Activated CD8-positive, alpha-beta T cell treated with anti-CD3 and anti-CD28 coated beads for 36 hours (primary cell): ENCODE measurements around the gene ACAD11. TPM values are rescaled to one million over a fixed set of nuclear protein-coding genes. Genes with fewer than 3 reads are reported as not detected.

Experiments used
- ATAC-seq: fragments of 200-7000 bp; cut with Tn5 transposase; one replicate; pipeline ENCODE4 v1.10.0; 2021; ENCODE audit warnings: mild to moderate bottlenecking, moderate library complexity
- CTCF ChIA-PET: fragments of 350-600 bp; sonication (Branson Sonifier 250); formaldehyde crosslinking; loops from one replicate; lab custom pipeline; 2021; ENCODE audit warnings: antibody characterized with exemption; lab: Charles Lee
- POLR2A ChIA-PET: fragments of 350-600 bp; sonication (Branson Sonifier 250); formaldehyde crosslinking; loops from one replicate; lab custom pipeline; 2021; ENCODE audit warnings: antibody characterized with exemption; lab: Charles Lee
- DNase-seq: peaks from one replicate; pipeline ENCODE4 v3.0.0-alpha.2; 2020
- H3K27ac Mint-ChIP-seq: one replicate; pipeline ENCODE4 v1.8.0; 2021; ENCODE audit warnings: mild to moderate bottlenecking, mixed read lengths
- H3K27me3 Mint-ChIP-seq: one replicate; pipeline ENCODE4 v1.8.0; 2021; ENCODE audit warnings: mixed read lengths
- H3K36me3 Mint-ChIP-seq: one replicate; pipeline ENCODE4 v1.8.0; 2021; ENCODE audit warnings: low read depth, mixed read lengths
- H3K4me1 Mint-ChIP-seq: one replicate; pipeline ENCODE4 v1.8.0; 2021; ENCODE audit warnings: low read depth, mixed read lengths
- H3K4me3 Mint-ChIP-seq: one replicate; pipeline ENCODE4 v1.8.0; 2021; ENCODE audit warnings: mild to moderate bottlenecking, moderate library complexity, mixed read lengths
- H3K9me3 Mint-ChIP-seq: one replicate; pipeline ENCODE4 v1.8.0; 2021; ENCODE audit warnings: mixed read lengths
- intact Hi-C: fragments of 100-400 bp; cut with micrococcal nuclease; formaldehyde crosslinking; loops from one replicate; pipeline ENCODE4 v1.10.0; 2022
- total RNA-seq, 2 experiments: library from RNA; stranded (reverse); gene quantifications; one replicate each; pipeline ENCODE4 v1.2.3, GENCODE V29; 2021
- TF ChIP-seq, protein P1 (sequence below): fragments of 200-600 bp; IDR thresholded peaks from one replicate; pipeline ENCODE4 v1.8.0; 2022; ENCODE audit warnings: antibody characterized with exemption, mild to moderate bottlenecking

Gene ACAD11, protein sequence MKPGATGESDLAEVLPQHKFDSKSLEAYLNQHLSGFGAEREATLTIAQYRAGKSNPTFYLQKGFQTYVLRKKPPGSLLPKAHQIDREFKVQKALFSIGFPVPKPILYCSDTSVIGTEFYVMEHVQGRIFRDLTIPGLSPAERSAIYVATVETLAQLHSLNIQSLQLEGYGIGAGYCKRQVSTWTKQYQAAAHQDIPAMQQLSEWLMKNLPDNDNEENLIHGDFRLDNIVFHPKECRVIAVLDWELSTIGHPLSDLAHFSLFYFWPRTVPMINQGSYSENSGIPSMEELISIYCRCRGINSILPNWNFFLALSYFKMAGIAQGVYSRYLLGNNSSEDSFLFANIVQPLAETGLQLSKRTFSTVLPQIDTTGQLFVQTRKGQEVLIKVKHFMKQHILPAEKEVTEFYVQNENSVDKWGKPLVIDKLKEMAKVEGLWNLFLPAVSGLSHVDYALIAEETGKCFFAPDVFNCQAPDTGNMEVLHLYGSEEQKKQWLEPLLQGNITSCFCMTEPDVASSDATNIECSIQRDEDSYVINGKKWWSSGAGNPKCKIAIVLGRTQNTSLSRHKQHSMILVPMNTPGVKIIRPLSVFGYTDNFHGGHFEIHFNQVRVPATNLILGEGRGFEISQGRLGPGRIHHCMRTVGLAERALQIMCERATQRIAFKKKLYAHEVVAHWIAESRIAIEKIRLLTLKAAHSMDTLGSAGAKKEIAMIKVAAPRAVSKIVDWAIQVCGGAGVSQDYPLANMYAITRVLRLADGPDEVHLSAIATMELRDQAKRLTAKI
- total RNA-seq: 10 to 100 TPM; 20.6 to 22.3 TPM

DNA sequence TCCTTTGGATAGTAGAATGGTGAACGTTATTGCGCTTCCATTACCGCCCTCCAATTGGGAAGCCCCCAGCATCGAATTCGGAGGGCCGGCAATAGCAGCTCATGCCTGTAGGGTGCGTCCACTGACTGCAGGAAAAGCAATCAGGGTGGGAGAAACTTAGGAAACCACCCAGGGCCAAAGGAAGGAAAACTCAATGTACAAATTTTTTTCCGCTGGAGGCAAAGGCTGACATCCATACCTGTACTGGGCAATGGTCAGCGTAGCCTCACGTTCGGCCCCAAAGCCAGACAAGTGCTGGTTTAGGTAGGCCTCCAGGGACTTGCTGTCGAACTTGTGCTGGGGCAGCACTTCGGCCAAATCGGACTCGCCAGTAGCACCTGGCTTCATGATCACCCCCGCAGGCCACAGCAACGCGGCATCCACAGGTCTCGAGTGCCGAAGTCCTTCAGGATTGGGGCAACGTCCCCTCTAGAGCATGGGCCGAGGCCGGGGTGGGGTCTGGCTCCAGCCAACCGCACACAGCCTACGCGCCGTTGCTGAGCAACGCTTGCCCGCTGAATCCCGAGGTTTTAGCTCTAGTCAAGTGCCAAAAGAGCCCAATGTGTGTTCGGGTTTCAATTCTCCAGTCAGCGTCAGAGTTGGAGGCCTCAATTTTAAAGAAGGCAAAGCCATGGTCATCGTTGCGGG is at the start of gene ACAD11:
ACAD11 (minus strand) TSS at position 445 of the 687 bp plus-strand sequence; CDS start at position 387, 58 bp downstream.
- intact Hi-C loops: loop anchor here (5.0 kb wide), 1 partner anchor 117 kb away; no protein-coding TSS in a partner anchor
- peak within 1 kb of the TSS; percentile 93 for H3K27ac Mint-ChIP-seq
- DNase-seq: peak; percentile 70
- ATAC-seq: peak; percentile 59
- H3K36me3 Mint-ChIP-seq: peaks cover 18% of the 10 kb centered on the region
- CTCF ChIA-PET: interaction anchor here (0.7 to 4.3 kb wide), 7 partner anchors 17 to 124 kb away, joined by 3 to 15 read pairs (median 3); no protein-coding TSS in a partner anchor
- TF ChIP-seq, protein P1, sequence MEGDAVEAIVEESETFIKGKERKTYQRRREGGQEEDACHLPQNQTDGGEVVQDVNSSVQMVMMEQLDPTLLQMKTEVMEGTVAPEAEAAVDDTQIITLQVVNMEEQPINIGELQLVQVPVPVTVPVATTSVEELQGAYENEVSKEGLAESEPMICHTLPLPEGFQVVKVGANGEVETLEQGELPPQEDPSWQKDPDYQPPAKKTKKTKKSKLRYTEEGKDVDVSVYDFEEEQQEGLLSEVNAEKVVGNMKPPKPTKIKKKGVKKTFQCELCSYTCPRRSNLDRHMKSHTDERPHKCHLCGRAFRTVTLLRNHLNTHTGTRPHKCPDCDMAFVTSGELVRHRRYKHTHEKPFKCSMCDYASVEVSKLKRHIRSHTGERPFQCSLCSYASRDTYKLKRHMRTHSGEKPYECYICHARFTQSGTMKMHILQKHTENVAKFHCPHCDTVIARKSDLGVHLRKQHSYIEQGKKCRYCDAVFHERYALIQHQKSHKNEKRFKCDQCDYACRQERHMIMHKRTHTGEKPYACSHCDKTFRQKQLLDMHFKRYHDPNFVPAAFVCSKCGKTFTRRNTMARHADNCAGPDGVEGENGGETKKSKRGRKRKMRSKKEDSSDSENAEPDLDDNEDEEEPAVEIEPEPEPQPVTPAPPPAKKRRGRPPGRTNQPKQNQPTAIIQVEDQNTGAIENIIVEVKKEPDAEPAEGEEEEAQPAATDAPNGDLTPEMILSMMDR: peak; percentile 64
- H3K4me1 Mint-ChIP-seq: peaks cover 49% of the 10 kb centered on the region
- H3K27me3 Mint-ChIP-seq: no peaks in the 10 kb centered on the region
- peak within 1 kb of the TSS; percentile 92 for H3K4me3 Mint-ChIP-seq
- H3K9me3 Mint-ChIP-seq: no peaks in the 10 kb centered on the region
- POLR2A ChIA-PET: interaction anchor here (1.2 kb wide), 1 partner anchor 8 kb away, joined by 3 read pairs; no protein-coding TSS in a partner anchor

DNA sequence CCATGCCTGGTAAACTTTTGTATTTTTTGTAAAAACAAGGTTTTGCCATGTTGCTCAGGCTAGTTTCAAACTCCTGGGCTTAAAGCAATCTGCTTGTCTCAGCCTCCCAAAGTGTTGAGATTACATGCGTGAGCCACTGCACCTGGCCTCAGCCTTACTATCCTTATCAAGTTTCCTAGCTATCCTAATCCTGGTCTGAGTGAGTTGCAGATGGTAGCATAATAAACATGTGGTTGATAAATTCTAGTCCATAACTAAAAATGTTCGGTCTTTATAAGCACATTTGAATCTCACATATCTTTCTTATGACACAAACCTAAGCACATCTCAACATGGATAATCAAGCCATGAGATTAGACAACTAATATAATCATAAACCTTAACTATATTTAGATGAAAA is 44.1 kb upstream of the ACAD11 start:
- Mint-ChIP-seq H3K27me3 (no peaks in the 10 kb centered on the region), H3K27ac (no peak overlapping the region), H3K4me1 (peaks cover 4% of the 10 kb centered on the region), H3K4me3 (no peak overlapping the region), H3K9me3 (no peaks in the 10 kb centered on the region), H3K36me3 (peaks cover 28% of the 10 kb centered on the region)
- DNase-seq: no peak
- ATAC-seq: no peak
- CTCF ChIA-PET: no interaction called here
- TF ChIP-seq, protein P1: no peak
- intact Hi-C loops: no loop called here
- POLR2A ChIA-PET: no interaction called here

DNA sequence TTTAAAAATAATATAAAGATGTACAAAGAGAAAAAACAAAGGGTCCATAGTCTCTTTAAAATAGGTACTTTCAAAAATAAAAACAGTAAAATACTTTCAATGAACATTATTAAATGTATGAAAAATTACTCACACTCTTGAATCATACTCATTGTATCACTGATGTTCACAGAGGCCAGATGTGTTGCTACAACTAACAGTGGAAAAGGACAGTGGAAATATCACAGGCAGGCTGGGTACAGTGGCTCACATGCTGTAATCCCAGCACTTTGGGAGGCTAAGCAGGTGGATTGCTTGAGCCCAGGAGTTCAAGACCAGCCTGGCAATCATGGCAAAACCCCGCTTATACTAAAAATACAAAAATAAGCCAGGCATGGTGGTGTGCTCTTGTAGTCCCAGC is 35.8 kb upstream of the ACAD11 start:
- no peak for ATAC-seq
- ChIA-PET CTCF (no interaction called here), POLR2A (no interaction called here)
- Mint-ChIP-seq H3K27me3 (no peaks in the 10 kb centered on the region), H3K9me3 (no peaks in the 10 kb centered on the region), H3K36me3 (peaks cover 23% of the 10 kb centered on the region), H3K4me1 (peaks cover 2% of the 10 kb centered on the region), H3K27ac (no peak overlapping the region), H3K4me3 (no peak overlapping the region)
- DNase-seq: no peak
- TF ChIP-seq, protein P1: no peak
- intact Hi-C loops: no loop called here

DNA sequence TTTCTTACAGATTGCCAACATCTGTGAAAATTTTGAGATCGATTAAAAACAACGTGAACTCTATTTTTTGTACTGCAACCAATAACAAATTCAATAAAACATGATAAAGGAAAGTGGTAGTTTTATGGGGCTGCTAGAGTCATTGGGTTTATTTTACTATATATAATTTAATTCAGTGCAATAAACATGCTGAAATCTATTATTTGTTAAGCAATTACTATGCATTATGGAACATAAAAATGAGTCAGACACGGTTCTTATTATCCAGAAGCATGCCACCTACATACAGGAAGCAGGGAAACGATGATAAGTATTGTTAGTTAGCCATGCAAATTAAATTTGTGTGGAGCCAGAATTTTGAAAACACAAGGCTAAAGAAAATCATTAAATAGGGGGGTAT is 35.4 kb upstream of the ACAD11 start:
- no peak for ATAC-seq
- ChIA-PET POLR2A (no interaction called here), CTCF (no interaction called here)
- Mint-ChIP-seq H3K4me3 (no peak overlapping the region), H3K9me3 (no peaks in the 10 kb centered on the region), H3K27ac (no peak overlapping the region), H3K27me3 (no peaks in the 10 kb centered on the region), H3K4me1 (peaks cover 2% of the 10 kb centered on the region), H3K36me3 (peaks cover 22% of the 10 kb centered on the region)
- intact Hi-C loops: no loop called here
- DNase-seq: no peak
- TF ChIP-seq, protein P1: no peak
